Ishikawa (cell line): ENCODE data around the gene IL36B.

Experiments
- CEBPB ChIP-seq: IDR thresholded peaks from 2 replicates; pipeline ENCODE4 v1.6.1; 2012
- CREB1 ChIP-seq: IDR thresholded peaks from 2 replicates; pipeline ENCODE4 v1.6.1; 2012; ENCODE audit warnings: low read depth
- EGR1 ChIP-seq: IDR thresholded peaks from 2 replicates; pipeline ENCODE4 v1.6.1; 2012
- EP300 ChIP-seq: IDR thresholded peaks from 2 replicates; pipeline ENCODE4 v1.6.1; 2012; ENCODE audit warnings: borderline replicate concordance
- FOXM1 ChIP-seq: IDR thresholded peaks from 2 replicates; pipeline ENCODE4 v1.6.1; 2012; ENCODE audit warnings: low read depth, borderline replicate concordance
- NFIC ChIP-seq: IDR thresholded peaks from 2 replicates; pipeline ENCODE4 v1.6.1; 2012
- RAD21 ChIP-seq: IDR thresholded peaks from 2 replicates; pipeline ENCODE4 v1.6.1; 2012; ENCODE audit warnings: low read depth
- TAF1 ChIP-seq: IDR thresholded peaks from 2 replicates; pipeline ENCODE4 v1.6.1; 2012; ENCODE audit warnings: low read depth, mild to moderate bottlenecking
- TCF12 ChIP-seq: IDR thresholded peaks from 2 replicates; pipeline ENCODE4 v1.6.1; 2012; ENCODE audit warnings: low read depth
- TEAD4 ChIP-seq: IDR thresholded peaks from 2 replicates; pipeline ENCODE4 v1.6.1; 2012
- YY1 ChIP-seq: IDR thresholded peaks from 2 replicates; pipeline ENCODE4 v1.6.1; 2012; ENCODE audit warnings: low read depth
- ZBTB7A ChIP-seq: IDR thresholded peaks from 2 replicates; pipeline ENCODE4 v1.6.1; 2012; ENCODE audit warnings: low read depth
- TF ChIP-seq, protein P1 (sequence below): IDR thresholded peaks from 2 replicates; pipeline ENCODE4 v1.6.1; 2012
- TF ChIP-seq, protein P2 (sequence below): IDR thresholded peaks from 2 replicates; pipeline ENCODE4 v1.6.1; 2012
- TF ChIP-seq, protein P3 (sequence below): IDR thresholded peaks from 2 replicates; pipeline ENCODE4 v1.6.1; 2012; ENCODE audit warnings: low read depth, mild to moderate bottlenecking

The IL36B gene

DNA sequence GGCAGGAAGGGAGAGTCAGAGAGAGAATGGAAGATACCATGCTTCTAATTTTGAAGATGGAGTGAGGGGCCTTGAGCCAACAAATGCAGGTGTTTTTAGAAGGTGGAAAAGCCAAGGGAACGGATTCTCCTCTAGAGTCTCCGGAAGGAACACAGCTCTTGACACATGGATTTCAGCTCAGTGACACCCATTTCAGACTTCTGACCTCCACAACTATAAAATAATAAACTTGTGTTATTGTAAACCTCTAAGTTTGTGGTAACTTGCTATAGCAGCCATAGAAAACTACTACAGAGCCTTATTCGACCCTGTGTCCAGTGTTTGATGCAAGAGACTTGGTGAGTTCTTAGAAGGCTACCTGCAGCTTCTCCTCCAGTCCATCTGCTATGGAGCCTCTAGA lies 22.9 kb upstream of the IL36B start:
- TF ChIP-seq TAF1 (no peak), TEAD4 (no peak), FOXM1 (no peak), CEBPB (no peak), CREB1 (no peak)
- TF ChIP-seq, protein P1, sequence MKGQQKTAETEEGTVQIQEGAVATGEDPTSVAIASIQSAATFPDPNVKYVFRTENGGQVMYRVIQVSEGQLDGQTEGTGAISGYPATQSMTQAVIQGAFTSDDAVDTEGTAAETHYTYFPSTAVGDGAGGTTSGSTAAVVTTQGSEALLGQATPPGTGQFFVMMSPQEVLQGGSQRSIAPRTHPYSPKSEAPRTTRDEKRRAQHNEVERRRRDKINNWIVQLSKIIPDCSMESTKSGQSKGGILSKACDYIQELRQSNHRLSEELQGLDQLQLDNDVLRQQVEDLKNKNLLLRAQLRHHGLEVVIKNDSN = no peak

DNA sequence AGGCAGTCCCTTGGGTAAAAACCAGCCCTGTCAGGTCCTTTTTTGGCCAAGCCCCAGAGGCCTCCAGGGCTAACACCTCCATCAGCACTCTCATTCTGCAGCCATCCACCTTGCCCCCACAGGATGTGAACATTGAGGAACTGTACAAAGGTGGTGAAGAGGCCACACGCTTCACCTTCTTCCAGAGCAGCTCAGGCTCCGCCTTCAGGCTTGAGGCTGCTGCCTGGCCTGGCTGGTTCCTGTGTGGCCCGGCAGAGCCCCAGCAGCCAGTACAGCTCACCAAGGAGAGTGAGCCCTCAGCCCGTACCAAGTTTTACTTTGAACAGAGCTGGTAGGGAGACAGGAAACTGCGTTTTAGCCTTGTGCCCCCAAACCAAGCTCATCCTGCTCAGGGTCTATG lies 22.4 kb upstream of the IL36B start:
- TF ChIP-seq, protein P1 = no peak
- TF ChIP-seq YY1 (no peak), CEBPB (no peak), TCF12 (no peak), TAF1 (no peak), ZBTB7A (no peak), EP300 (no peak), TEAD4 (no peak), FOXM1 (no peak), NFIC (no peak), RAD21 (no peak), CREB1 (no peak), EGR1 (no peak)
- TF ChIP-seq, protein P2, sequence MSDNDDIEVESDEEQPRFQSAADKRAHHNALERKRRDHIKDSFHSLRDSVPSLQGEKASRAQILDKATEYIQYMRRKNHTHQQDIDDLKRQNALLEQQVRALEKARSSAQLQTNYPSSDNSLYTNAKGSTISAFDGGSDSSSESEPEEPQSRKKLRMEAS = no peak
- TF ChIP-seq, protein P3, sequence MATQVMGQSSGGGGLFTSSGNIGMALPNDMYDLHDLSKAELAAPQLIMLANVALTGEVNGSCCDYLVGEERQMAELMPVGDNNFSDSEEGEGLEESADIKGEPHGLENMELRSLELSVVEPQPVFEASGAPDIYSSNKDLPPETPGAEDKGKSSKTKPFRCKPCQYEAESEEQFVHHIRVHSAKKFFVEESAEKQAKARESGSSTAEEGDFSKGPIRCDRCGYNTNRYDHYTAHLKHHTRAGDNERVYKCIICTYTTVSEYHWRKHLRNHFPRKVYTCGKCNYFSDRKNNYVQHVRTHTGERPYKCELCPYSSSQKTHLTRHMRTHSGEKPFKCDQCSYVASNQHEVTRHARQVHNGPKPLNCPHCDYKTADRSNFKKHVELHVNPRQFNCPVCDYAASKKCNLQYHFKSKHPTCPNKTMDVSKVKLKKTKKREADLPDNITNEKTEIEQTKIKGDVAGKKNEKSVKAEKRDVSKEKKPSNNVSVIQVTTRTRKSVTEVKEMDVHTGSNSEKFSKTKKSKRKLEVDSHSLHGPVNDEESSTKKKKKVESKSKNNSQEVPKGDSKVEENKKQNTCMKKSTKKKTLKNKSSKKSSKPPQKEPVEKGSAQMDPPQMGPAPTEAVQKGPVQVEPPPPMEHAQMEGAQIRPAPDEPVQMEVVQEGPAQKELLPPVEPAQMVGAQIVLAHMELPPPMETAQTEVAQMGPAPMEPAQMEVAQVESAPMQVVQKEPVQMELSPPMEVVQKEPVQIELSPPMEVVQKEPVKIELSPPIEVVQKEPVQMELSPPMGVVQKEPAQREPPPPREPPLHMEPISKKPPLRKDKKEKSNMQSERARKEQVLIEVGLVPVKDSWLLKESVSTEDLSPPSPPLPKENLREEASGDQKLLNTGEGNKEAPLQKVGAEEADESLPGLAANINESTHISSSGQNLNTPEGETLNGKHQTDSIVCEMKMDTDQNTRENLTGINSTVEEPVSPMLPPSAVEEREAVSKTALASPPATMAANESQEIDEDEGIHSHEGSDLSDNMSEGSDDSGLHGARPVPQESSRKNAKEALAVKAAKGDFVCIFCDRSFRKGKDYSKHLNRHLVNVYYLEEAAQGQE = no peak

DNA sequence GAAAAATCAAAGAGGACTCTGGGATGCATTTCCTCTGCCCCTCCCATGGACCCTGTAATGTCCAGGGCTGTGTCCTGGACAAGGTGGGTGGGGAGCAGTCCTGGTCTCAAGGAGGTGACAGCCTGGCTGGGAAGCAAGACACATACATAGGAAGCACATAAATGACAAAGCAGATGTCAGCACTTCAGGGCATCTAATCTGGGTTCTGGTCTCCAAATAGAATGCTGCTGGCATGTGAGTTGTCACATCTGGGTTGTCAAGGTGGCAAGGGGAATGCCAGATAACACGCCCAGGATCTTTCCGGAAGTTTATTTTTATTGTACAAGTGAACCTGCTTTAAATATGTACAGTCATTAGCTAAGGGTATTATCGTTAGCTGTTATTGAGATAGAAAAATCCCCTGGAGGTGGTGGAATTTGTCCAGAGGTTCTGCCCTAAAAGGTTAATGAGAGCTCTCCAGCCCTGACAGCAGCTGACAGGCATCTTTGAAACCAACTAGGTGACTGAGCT lies 20.7 kb upstream of the IL36B start:
- TF ChIP-seq, protein P2 = no peak
- TF ChIP-seq EGR1 = no peak
- no peak for TF ChIP-seq ZBTB7A
- no peak for TF ChIP-seq CREB1
- TF ChIP-seq, protein P1 = no peak
- TF ChIP-seq RAD21 = no peak
- TF ChIP-seq TEAD4 = no peak
- no peak for TF ChIP-seq TCF12
- TF ChIP-seq, protein P3 = no peak
- no peak for TF ChIP-seq YY1
- TF ChIP-seq TAF1 = no peak
- no peak for TF ChIP-seq FOXM1

DNA sequence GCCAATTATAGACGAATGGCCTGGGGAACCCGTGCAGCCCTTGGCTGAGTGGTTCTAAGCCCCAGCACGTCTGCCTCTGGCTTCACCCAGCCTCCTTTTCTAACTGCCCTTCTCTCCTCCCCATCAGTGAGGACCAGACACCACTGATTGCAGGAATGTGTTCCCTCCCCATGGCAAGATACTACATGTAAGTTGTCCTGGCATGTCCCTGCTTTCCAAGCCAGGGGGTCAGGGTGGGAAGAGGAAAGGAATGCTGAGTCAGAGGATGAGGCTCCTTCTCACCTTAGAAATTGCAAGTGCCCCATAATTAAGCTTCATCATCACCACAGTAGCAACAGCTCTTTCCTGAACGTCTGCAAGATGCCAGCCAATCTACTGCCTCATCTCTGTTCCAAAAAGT lies 19.9 kb upstream of the IL36B start:
- no peak for TF ChIP-seq RAD21
- no peak for TF ChIP-seq EGR1
- TF ChIP-seq, protein P3 = no peak
- TF ChIP-seq, protein P1 = no peak
- no peak for TF ChIP-seq TEAD4
- no peak for TF ChIP-seq YY1
- no peak for TF ChIP-seq NFIC
- TF ChIP-seq CEBPB = no peak
- no peak for TF ChIP-seq EP300
- TF ChIP-seq, protein P2 = no peak
- no peak for TF ChIP-seq ZBTB7A
- no peak for TF ChIP-seq CREB1
- no peak for TF ChIP-seq TAF1
- TF ChIP-seq TCF12 = no peak
- no peak for TF ChIP-seq FOXM1
